Gastrocnemius medialis (tissue), 4 donors: ENCODE measurements around the gene ZEB2.

Experiments used
- CTCF ChIP-seq, 5 experiments: fragments of 450-650 bp in 3 of 5; fragments of 200-600 bp in 2 of 5; sonication (generic) in 2 of 5; IDR thresholded peaks in 4 of 5; conservative IDR thresholded peaks in 1 of 5; 1 replicate in 4 of 5; 2 replicates in 1 of 5; pipeline ENCODE4 v1.5.1; 2016 to 2019; ENCODE audit warnings: antibody characterized with exemption in 5 of 5, mild to moderate bottlenecking in 3 of 5, moderate library complexity in 3 of 5
- POLR2A ChIP-seq, 2 donors: fragments of 450-650 bp; IDR thresholded peaks; one replicate each; pipeline ENCODE4 v1.6.1; 2017; ENCODE audit warnings: antibody characterized with exemption in 2 of 2, mild to moderate bottlenecking in 2 of 2, moderate library complexity in 2 of 2

- TF ChIP-seq POLR2A (IDR thresholded peaks at IDR 0.05) (no peak), CTCF (IDR thresholded peaks at IDR 0.05 in 4 of 5, conservative IDR thresholded peaks at IDR 0.05 in 1 of 5) (no peak)
These were observed 8.2 kb upstream of the ZEB2 start for GRCh38 chr2:144528108-144528507.
